ENCODE results near the gene MAST1.

Gene MAST1

GRCh38 chr19:12838182-12838885 is at the start of gene MAST1:
MAST1 (plus strand) TSS chr19:12838515; CDS start chr19:12838573, 58 bp downstream.
- peak; percentile 91 for DNase-seq (ENCODE audit: low spot score)
- in situ Hi-C loops (cut with MboI; ENCODE audit: low sequenced_read_pairs, unreplicated experiment): no loop called here
- peak; percentile 83 for TF ChIP-seq CTCF (IDR thresholded peaks at IDR 0.05; ENCODE audit: borderline replicate concordance, control extremely low read depth, extremely low read depth, insufficient read depth, missing control alignments)

GRCh38 chr19:12788682-12789097 is 49.6 kb upstream of the MAST1 start:
- peak; percentile 82 for DNase-seq (ENCODE audit: low spot score)
- in situ Hi-C loops (cut with MboI; ENCODE audit: low sequenced_read_pairs, unreplicated experiment): no loop called here
- TF ChIP-seq CTCF (IDR thresholded peaks at IDR 0.05; ENCODE audit: borderline replicate concordance, control extremely low read depth, extremely low read depth, insufficient read depth, missing control alignments): no peak

- no peak for TF ChIP-seq CTCF (IDR thresholded peaks at IDR 0.05; ENCODE audit: borderline replicate concordance, control extremely low read depth, extremely low read depth, insufficient read depth, missing control alignments)
- DNase-seq (ENCODE audit: low spot score): no peak
- in situ Hi-C loops (cut with MboI; ENCODE audit: low sequenced_read_pairs, unreplicated experiment): no loop called here
Measured at GRCh38 chr19:12789098-12789903, 49.0 kb upstream of the MAST1 start.

GRCh38 chr19:12789904-12790619 is 48.3 kb upstream of the MAST1 start:
- TF ChIP-seq CTCF (IDR thresholded peaks at IDR 0.05; ENCODE audit: borderline replicate concordance, control extremely low read depth, extremely low read depth, insufficient read depth, missing control alignments): no peak
- DNase-seq (ENCODE audit: low spot score): peak; percentile 95
- in situ Hi-C loops (cut with MboI; ENCODE audit: low sequenced_read_pairs, unreplicated experiment): no loop called here

- in situ Hi-C loops (cut with MboI; ENCODE audit: low sequenced_read_pairs, unreplicated experiment): no loop called here
- no peak for TF ChIP-seq CTCF (IDR thresholded peaks at IDR 0.05; ENCODE audit: borderline replicate concordance, control extremely low read depth, extremely low read depth, insufficient read depth, missing control alignments)
- no peak for DNase-seq (ENCODE audit: low spot score)
Measured at GRCh38 chr19:12790628-12791344, 47.5 kb upstream of the MAST1 start.

Data from GM13976 (cell line).